22Rv1 (cell line): ENCODE measurements around the gene NOXA1.
"Not testable (repeated sequence)": the region's sequence is repeated elsewhere in the genome, so short reads cannot be mapped to it uniquely, and the experiment has no call there.

ENCODE experiments used
- H3K27ac ChIP-seq: fragments of 450-650 bp; 2 replicates; pipeline ENCODE4 v1.5.1; 2017
- CTCF ChIP-seq: fragments of 450-650 bp; IDR thresholded peaks from 2 replicates; pipeline ENCODE4 v1.5.1; 2017; ENCODE audit warnings: mild to moderate bottlenecking
- ZFX ChIP-seq: fragments of 450-650 bp; IDR thresholded peaks from 2 replicates; pipeline ENCODE4 v1.6.1; 2017; ENCODE audit warnings: antibody characterized with exemption, borderline replicate concordance

Gene NOXA1

DNA sequence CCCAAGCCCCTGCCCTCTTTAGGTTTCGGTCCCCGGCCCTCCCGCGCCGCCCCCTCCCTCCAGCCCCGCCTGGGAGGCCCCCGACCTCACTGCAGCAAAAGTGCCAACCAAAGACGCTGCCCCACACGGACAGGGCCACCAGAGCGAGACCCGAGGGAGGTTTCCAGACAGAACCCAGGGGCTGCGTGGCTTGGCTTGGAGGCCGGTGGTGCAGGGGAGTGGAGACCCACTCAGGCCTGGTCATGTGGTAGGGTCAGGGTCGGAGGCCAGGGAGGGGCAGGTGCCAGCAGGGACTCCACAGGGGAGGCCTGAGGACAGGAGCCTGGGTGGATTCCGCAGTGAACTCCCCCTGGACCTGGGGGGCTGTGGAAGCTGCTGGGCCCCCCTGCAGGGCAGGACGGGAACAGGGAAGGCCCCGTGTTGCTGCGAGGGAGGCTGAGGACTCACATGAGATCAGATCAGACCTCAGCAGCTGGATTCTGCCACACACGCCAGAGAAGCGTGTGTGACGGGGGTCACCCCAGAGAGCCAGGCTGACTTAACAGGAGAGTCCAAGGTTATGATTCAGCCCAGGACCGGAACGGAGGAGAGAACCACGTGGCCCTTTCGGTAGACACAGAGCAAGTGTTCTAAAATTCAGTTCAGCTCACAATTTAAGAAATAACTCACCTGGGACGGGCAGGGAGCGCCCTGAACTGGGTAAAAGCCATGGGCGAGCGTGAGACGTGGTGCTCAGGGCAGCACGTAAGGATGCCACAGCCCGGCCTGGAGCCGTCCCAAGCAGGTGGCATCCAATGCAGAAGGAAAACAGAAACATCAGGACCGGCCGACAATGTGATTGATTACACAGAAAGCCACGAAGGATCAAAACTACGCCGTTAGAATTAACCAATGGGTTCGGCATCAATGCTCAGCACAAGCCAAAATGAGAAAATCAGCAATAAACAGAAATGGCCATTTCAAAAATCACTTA, 39.1 kb upstream of the NOXA1 start:
- no peak overlapping the region for H3K27ac ChIP-seq
- TF ChIP-seq CTCF = no peak
- TF ChIP-seq ZFX = no peak

- TF ChIP-seq ZFX = no peak
- no peak for TF ChIP-seq CTCF
- no peak overlapping the region for H3K27ac ChIP-seq
Measured at GRCh38 chr9:137385061-137385655, 38.0 kb upstream of the NOXA1 start.

- H3K27ac ChIP-seq = not testable (repeated sequence)
Measured at GRCh38 chr9:137386507-137387113, 36.6 kb upstream of the NOXA1 start.

DNA sequence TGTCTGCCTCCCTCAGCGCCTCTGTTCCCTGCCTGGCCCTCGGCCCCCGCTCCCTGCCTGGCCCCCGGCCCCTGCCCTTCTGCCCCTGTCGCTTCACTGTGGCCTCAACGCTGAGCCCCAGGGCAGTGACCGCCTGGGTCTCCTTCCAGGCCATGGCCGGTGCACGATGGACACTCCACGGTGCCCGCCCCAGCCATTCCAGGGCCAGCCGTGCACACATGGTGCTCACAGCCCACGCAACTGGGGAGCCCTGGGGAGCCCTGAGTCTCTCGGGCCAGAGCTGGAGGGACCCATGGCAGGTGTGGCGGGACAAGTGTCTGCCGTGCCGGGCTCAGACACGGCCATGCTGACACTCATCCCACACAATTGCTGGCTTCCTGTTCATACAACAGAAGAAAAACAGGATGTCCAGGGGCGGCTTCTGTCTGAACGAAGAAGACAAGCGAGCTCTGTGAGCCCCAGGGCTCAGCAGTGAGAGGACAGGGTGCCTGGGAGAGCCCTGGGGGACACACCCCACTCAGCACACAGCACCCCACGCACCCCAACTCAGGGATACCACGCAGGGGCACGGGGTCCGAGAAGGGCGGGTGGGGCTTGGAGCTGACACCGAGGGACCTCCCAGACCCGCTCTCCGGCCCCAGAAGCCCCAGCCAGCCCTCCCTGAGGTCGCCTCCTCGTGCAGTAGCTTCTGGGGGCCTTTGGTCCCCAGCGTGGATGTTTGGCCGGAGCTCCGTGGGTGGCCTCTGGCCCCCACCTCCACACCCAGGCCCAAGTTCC, 35.9 kb upstream of the NOXA1 start:
- TF ChIP-seq CTCF (no peak), ZFX (no peak)

GRCh38 chr9:137387891-137388560, 35.2 kb upstream of the NOXA1 start:
- no peak overlapping the region for H3K27ac ChIP-seq
- TF ChIP-seq CTCF = no peak
- no peak for TF ChIP-seq ZFX

More for the DNA sequence above, 35.9 kb upstream of the NOXA1 start:
- no peak overlapping the region for H3K27ac ChIP-seq

DNA sequence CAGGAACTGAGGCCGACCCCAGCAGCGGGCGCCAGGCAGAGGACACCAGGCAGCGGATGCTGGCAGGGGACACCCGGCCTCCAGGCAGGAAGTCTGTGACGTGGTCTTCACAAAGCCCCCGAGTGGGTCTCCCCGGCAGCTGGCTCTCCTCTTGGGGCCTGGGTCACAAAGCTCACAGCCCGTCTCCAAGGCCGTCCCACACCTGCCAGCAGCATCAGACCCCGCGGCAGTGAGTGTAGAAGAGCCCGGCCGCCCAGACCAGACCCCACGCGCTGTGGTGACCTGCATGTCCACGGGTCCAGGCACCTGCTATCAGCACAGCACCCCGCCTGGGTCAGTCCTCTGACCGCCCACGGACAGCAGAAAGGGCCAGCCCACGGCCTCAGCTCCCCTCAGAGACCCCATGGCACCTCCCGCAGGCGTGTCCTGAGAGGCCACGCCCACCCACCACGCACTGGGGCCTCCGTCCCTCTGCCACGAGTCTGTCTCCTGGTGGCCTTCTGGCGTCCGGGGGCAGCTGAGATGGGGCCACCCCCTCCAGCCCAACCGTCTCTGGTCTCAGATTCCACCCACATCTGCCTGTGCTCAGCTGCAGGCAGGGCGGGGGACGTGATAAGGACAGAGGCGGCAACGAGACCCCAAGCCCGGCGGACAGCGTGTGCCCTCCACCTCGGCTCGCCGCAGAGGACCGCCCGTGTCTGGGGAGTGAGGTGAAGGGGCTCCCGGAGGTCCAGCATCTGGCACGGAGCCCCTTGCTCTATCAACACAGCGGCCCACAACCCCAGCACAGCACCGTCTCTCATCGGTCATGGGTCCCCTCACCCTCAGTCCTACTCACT, 34.4 kb upstream of the NOXA1 start:
- TF ChIP-seq CTCF = no peak
- no peak overlapping the region for H3K27ac ChIP-seq
